PFSK-1 (cell line): ENCODE measurements around the gene CDK5R2.

ENCODE experiments used
- SIN3A ChIP-seq: IDR thresholded peaks from 2 replicates; pipeline ENCODE4 v1.6.1; 2012; ENCODE audit warnings: mild to moderate bottlenecking, low read length, moderate library complexity, borderline replicate concordance; ENCODE audit not compliant: insufficient read depth
- TAF1 ChIP-seq: IDR thresholded peaks from 2 replicates; pipeline ENCODE4 v1.6.1; 2012; ENCODE audit warnings: low read length, control low read depth, borderline replicate concordance; ENCODE audit not compliant: insufficient read depth
- TF ChIP-seq, protein P1 (sequence below), 2 experiments: IDR thresholded peaks; 2 replicates each; pipeline versions ENCODE4 v1.6.1 to v1.8.0; 2011 to 2012; ENCODE audit warnings: low read depth in 2 of 2, low read length in 2 of 2, control low read depth in 1 of 2, inconsistent platforms in 1 of 2, mild to moderate bottlenecking in 1 of 2, moderate library complexity in 1 of 2; ENCODE audit not compliant: insufficient read depth in 1 of 2

DNA sequence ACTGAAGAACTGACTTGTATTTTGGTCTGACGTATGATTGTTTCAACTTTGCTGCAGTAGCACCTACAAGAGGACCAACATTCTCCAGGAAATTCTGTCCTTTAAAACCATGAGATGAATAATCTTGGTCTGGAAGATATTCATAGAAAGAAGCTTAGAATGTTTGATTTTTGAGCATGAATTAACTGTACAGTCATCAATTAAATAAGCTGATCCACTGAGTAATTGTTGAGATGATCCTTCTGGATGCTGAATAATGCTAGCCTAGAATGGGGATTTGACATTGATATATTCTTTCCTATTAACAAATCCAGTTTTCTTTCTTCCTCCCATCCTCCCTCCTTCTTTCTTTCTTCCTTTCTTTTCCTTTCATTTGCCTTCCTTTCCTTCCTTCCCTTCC, 39.0 kb upstream of the CDK5R2 start:
- no peak for TF ChIP-seq SIN3A
- no peak for TF ChIP-seq TAF1
- TF ChIP-seq, protein P1, sequence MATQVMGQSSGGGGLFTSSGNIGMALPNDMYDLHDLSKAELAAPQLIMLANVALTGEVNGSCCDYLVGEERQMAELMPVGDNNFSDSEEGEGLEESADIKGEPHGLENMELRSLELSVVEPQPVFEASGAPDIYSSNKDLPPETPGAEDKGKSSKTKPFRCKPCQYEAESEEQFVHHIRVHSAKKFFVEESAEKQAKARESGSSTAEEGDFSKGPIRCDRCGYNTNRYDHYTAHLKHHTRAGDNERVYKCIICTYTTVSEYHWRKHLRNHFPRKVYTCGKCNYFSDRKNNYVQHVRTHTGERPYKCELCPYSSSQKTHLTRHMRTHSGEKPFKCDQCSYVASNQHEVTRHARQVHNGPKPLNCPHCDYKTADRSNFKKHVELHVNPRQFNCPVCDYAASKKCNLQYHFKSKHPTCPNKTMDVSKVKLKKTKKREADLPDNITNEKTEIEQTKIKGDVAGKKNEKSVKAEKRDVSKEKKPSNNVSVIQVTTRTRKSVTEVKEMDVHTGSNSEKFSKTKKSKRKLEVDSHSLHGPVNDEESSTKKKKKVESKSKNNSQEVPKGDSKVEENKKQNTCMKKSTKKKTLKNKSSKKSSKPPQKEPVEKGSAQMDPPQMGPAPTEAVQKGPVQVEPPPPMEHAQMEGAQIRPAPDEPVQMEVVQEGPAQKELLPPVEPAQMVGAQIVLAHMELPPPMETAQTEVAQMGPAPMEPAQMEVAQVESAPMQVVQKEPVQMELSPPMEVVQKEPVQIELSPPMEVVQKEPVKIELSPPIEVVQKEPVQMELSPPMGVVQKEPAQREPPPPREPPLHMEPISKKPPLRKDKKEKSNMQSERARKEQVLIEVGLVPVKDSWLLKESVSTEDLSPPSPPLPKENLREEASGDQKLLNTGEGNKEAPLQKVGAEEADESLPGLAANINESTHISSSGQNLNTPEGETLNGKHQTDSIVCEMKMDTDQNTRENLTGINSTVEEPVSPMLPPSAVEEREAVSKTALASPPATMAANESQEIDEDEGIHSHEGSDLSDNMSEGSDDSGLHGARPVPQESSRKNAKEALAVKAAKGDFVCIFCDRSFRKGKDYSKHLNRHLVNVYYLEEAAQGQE (IDR thresholded peaks at IDR 0.05; ENCODE audit: insufficient read depth in 1 of 2, low read depth in 2 of 2, low read length in 2 of 2), result no peak
